ENCODE measurements around the gene PARM1.

Gene PARM1

DNA sequence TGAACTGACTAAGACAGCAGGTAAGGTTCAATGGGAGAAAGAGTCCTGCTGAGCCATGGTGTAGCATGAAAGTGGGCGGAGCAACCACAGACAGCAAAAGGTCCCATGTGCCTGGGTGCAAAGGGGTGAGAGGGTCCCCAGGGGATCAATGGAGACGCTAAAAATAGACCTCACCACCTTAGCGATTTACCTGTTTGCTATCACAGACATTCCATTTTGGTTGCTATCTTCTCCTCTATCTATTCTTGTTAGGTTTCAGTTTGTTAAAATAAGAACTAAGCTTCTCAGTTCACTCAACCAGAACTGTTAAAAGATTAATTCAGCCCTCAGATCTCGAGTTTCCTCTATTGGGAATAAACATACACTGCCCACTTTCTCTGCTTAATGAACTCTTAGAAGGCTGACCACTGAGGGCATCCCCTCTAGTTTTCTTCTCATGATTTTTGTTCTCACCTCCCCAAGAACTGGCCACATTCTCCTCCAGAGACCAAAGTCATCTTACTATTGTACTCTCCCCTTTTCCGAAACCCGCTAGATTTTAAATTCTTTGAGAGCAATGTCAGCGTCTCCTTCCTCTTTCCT lies 136.7 kb downstream of the PARM1 start:
- no peak overlapping the region for H3K4me3 ChIP-seq (ENCODE audit: low read depth, low read length)
- TF ChIP-seq, protein P1, sequence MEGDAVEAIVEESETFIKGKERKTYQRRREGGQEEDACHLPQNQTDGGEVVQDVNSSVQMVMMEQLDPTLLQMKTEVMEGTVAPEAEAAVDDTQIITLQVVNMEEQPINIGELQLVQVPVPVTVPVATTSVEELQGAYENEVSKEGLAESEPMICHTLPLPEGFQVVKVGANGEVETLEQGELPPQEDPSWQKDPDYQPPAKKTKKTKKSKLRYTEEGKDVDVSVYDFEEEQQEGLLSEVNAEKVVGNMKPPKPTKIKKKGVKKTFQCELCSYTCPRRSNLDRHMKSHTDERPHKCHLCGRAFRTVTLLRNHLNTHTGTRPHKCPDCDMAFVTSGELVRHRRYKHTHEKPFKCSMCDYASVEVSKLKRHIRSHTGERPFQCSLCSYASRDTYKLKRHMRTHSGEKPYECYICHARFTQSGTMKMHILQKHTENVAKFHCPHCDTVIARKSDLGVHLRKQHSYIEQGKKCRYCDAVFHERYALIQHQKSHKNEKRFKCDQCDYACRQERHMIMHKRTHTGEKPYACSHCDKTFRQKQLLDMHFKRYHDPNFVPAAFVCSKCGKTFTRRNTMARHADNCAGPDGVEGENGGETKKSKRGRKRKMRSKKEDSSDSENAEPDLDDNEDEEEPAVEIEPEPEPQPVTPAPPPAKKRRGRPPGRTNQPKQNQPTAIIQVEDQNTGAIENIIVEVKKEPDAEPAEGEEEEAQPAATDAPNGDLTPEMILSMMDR (IDR thresholded peaks at IDR 0.05; ENCODE audit: low read depth, low read length): no peak

DNA sequence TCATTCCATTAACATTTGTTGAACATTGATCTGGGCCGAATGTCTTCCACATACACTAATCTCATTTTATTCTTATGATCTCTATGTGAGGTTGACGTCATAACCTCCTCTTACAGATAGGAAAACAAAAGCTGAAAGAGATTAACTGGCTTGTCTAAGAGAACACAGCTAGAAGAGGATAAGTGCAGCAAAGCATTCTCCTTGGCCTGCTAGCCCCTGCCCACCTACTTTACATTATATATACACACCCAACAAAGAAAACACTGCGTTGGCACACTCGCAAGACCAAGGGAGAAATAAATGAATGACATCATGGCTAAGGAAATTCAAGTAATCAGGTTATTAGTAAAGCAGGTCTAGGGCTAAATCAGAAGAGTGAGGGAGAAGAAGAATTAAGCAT lies 138.4 kb downstream of the PARM1 start:
- no peak overlapping the region for H3K4me3 ChIP-seq (ENCODE audit: low read depth, low read length)
- TF ChIP-seq, protein P1 (IDR thresholded peaks at IDR 0.05; ENCODE audit: low read depth, low read length): no peak

DNA sequence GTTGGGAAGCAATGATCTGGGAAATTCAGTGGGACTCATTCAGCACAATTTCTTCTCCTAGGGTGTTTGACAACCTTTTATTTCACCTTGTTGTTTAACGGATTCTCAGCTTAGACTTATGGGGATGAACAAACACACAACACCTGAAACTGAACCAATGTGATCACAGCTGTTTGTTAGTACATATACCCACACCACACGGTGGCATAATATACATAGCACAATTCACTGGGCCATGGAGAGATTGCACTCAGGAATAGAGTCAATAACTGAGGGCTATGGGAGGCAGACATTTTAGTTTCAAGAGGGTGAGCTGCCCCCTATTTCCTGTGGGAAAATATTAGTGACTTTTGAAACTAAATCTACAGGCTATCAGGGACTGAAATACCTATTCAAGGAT lies 148.0 kb downstream of the PARM1 start:
- H3K4me3 ChIP-seq (ENCODE audit: low read depth, low read length): no peak overlapping the region
- TF ChIP-seq, protein P1 (IDR thresholded peaks at IDR 0.05; ENCODE audit: low read depth, low read length): no peak

DNA sequence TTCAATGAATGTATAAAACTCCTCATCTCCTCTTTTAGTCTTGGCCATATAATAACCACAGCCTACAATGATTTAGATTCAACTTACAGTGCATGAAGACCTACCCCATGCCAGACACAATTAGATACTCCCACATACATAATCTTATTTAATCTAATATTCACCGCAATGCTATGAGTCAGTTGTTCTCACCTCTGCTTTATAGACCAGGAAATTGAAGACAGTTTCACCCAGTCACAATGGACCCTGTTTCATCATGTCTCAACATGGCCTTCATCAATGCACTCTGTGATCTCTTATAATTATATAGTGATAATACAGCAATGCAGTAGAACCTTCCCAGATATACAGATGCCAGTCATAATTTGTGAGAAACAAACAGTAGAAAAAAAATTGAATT lies 148.6 kb downstream of the PARM1 start:
- H3K4me3 ChIP-seq (ENCODE audit: low read depth, low read length): no peak overlapping the region
- TF ChIP-seq, protein P1 (IDR thresholded peaks at IDR 0.05; ENCODE audit: low read depth, low read length): no peak

DNA sequence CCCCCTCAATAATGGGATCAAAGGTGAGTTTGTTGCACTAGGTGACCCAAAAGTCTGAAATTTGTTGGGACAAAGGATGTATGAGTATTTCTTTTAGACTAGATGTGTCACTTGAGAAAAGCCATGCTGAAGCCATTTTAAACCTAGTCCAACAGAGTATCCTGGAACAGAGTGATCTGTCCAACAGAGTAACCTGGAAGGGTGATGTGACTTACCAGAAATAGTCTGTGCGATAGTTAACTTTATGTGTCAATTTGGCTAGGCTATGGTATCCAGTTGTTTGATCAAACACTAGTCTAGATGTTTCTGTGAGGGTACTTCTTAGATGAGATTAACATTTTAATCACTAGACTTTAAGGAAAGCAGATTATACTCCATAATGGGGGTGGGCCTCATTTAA lies 154.5 kb downstream of the PARM1 start:
- TF ChIP-seq, protein P1 (IDR thresholded peaks at IDR 0.05; ENCODE audit: low read depth, low read length): no peak
- no peak overlapping the region for H3K4me3 ChIP-seq (ENCODE audit: low read depth, low read length)

DNA sequence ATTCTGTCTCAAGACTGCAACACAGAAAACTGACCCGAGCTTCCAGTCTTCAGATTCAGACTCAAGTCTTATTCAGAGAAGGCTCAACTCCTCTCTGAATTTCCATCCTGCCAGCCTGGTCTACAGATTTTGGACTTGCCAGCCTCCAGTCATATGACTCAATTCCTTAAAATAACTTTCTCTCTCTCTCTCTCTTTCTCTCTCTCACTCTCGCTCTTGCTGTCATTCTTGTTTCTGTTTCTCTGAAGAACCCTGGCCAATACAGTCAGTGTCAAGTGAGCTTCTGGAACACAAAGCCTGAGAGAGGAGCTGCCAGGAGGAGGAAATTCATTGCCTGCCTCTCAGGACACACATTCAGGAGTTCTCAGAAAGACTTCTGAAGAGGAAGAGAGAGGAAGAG lies 154.9 kb downstream of the PARM1 start:
- no peak overlapping the region for H3K4me3 ChIP-seq (ENCODE audit: low read depth, low read length)
- TF ChIP-seq, protein P1 (IDR thresholded peaks at IDR 0.05; ENCODE audit: low read depth, low read length): no peak

DNA sequence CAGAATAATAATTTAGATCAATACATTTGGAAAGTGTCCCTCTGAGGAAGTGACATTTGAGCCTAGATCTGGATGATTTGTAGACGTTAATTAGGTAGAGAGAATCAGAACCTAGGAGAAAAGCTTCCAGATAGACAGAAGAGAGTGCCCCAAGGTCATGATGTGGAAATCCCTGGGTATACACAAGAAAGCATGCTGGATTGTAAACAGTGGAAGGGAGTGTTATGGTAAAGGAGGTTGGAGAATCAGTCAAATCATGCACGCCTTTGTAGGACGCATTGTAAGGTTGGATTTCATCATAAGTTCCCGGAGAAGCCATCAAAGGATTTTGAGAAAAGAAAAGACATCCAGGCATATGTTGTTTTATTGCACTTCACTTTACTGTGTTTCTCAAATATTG lies 156.3 kb downstream of the PARM1 start:
- H3K4me3 ChIP-seq (ENCODE audit: low read depth, low read length): no peak overlapping the region
- TF ChIP-seq, protein P1 (IDR thresholded peaks at IDR 0.05; ENCODE audit: low read depth, low read length): no peak

All from WI38 (cell line).